ENCODE data around the gene GPA33.

GPA33 gene

DNA sequence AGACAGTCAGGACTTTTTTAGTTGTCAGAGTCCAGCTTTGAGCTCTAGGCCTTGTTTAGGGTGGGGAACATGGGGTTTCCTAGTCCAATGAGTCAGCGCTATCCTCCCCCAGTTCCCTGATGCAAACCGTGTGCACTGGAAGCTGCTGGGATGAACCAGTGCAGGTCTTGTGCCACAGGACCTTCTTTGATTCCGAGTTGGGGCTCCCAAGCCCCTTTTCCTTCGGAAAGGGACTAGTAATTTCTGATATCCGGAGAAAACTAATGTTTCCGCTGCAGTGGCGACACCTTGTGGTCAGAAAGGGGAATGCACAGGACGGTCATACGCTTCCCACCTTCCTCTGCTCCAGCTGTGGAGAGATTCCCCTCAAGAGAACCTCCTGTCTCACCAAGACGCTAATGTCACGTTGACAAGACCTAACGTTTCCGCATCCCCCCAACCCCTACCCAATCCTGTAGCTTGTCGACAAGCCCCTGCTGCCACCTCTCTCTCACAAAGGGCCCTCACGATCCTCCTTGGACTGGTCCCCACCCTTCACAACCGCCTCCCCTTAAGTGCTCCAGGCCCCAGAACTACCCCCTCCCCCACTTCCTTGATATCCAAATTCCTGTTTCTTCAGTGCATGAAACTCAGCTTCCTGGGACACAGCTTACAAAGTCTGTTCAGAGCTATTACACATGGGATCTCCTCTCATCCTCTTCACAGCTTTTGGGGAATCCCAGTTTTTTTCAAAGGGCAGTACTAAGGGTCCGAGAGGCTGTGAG lies 30.9 kb downstream of the GPA33 start:
- H3K36me3 ChIP-seq (ENCODE audit: control insufficient read depth in 2 of 2, insufficient read depth in 1 of 2, low read length in 2 of 2): no peaks in the 10 kb centered on the region
- ChIA-PET POLR2A (interaction anchor here (1.4 to 1.5 kb wide), 2 partner anchors 141 to 161 kb away, joined by 3 to 4 read pairs; partner anchors contain the start of gene POU2F1), CTCF (interaction anchor here (0.6 to 16.2 kb wide), 74 partner anchors 8 to 1407 kb away, joined by 3 to 702 read pairs (median 4); partner anchors contain the start of gene TADA1)
- no peak overlapping the region for H3K4me3 ChIP-seq (ENCODE audit: low read depth, low read length)
- no peak overlapping the region for H3K27ac ChIP-seq (ENCODE audit: extremely low read depth, low read depth, low read length)
- H3K4me1 ChIP-seq (ENCODE audit: control insufficient read depth, insufficient read depth, low read length): no peaks in the 10 kb centered on the region
- no peaks in the 10 kb centered on the region for H3K9me3 ChIP-seq (ENCODE audit: control insufficient read depth, insufficient read depth, low read depth, low read length)
- TF ChIP-seq KLF9 (tag by site-specific recombination; IDR thresholded peaks at IDR 0.05; ENCODE audit: low read depth) (no peak), ZNF600 (tag by site-specific recombination; IDR thresholded peaks at IDR 0.05) (no peak), ZNF654 (tag by site-specific recombination; IDR thresholded peaks at IDR 0.05; ENCODE audit: low read depth) (peak; percentile 88), ZNF510 (tag by site-specific recombination; IDR thresholded peaks at IDR 0.05; ENCODE audit: insufficient replicate concordance) (no peak), ZNF660 (tag by site-specific recombination; IDR thresholded peaks at IDR 0.05) (peak; percentile 53), ZBTB20 (tag by site-specific recombination; IDR thresholded peaks at IDR 0.05) (peak; percentile 50; the same call in 1 of the 2 replicates), ZNF404 (tag by site-specific recombination; IDR thresholded peaks at IDR 0.05) (no peak), ZNF473 (tag by site-specific recombination; IDR thresholded peaks at IDR 0.05) (no peak), ZNF19 (tag by site-specific recombination; IDR thresholded peaks at IDR 0.05; ENCODE audit: low read depth) (no peak), ZNF2 (tag by site-specific recombination; IDR thresholded peaks at IDR 0.05) (peak; percentile 63; the same call in 1 of the 2 replicates), ZNF76 (tag by site-specific recombination; IDR thresholded peaks at IDR 0.05; ENCODE audit: borderline replicate concordance, low read depth) (peak; percentile 63; the same call in 1 of the 2 replicates), IKZF3 (tag by site-specific recombination; IDR thresholded peaks at IDR 0.05) (peak; percentile 53; the same call in 1 of the 2 replicates), ZFP41 (tag by site-specific recombination; IDR thresholded peaks at IDR 0.05; ENCODE audit: borderline replicate concordance) (no peak), ZXDB (tag by site-specific recombination; IDR thresholded peaks at IDR 0.05) (peak; percentile 30; the same call in 1 of the 2 replicates), ZNF518A (tag by site-specific recombination; conservative IDR thresholded peaks at IDR 0.05; ENCODE audit: low read depth) (peak; percentile 54), ZNF561 (tag by site-specific recombination; IDR thresholded peaks at IDR 0.05; ENCODE audit: borderline replicate concordance) (peak; percentile 32; the same call in 1 of the 2 replicates), KLF17 (tag by site-specific recombination; IDR thresholded peaks at IDR 0.05) (no peak; the same call in 1 of the 2 replicates), YY2 (tag by site-specific recombination; IDR thresholded peaks at IDR 0.05) (no peak), ZSCAN30 (tag by site-specific recombination; IDR thresholded peaks at IDR 0.05) (0 out of 2 replicates have a peak, but pooled peaks have one; percentile 12), ZBTB21 (tag by site-specific recombination; IDR thresholded peaks at IDR 0.05) (no peak), PRDM4 (tag by site-specific recombination; IDR thresholded peaks at IDR 0.05) (no peak), REPIN1 (tag by site-specific recombination; IDR thresholded peaks at IDR 0.05; ENCODE audit: low read depth) (no peak), SP7 (tag by site-specific recombination; IDR thresholded peaks at IDR 0.05) (peak; percentile 33; the same call in 1 of the 2 replicates), ZNF394 (tag by site-specific recombination; IDR thresholded peaks at IDR 0.05; ENCODE audit: borderline replicate concordance) (peak; percentile 21; the same call in 1 of the 2 replicates), ZNF501 (tag by site-specific recombination; IDR thresholded peaks at IDR 0.05) (no peak), ZFP69B (tag by site-specific recombination; IDR thresholded peaks at IDR 0.05) (peak; percentile 26; the same call in 1 of the 2 replicates)
- TF ChIP-seq, protein P1, sequence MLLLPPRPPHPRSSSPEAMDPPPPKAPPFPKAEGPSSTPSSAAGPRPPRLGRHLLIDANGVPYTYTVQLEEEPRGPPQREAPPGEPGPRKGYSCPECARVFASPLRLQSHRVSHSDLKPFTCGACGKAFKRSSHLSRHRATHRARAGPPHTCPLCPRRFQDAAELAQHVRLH (tag by site-specific recombination; IDR thresholded peaks at IDR 0.05): no peak
